SHP77 treated with DMSO at 0.1 percent for 48 hours (cell line): ENCODE data around the gene FAM169A.
"Not testable (repeated sequence)": the region's sequence is repeated elsewhere in the genome, so short reads cannot be mapped to it uniquely, and the experiment has no call there.

ENCODE experiments used
- DNase-seq: peaks from one replicate; lab custom pipeline; 2025; lab: John Stamatoyannopoulos, UW

The FAM169A gene, protein sequence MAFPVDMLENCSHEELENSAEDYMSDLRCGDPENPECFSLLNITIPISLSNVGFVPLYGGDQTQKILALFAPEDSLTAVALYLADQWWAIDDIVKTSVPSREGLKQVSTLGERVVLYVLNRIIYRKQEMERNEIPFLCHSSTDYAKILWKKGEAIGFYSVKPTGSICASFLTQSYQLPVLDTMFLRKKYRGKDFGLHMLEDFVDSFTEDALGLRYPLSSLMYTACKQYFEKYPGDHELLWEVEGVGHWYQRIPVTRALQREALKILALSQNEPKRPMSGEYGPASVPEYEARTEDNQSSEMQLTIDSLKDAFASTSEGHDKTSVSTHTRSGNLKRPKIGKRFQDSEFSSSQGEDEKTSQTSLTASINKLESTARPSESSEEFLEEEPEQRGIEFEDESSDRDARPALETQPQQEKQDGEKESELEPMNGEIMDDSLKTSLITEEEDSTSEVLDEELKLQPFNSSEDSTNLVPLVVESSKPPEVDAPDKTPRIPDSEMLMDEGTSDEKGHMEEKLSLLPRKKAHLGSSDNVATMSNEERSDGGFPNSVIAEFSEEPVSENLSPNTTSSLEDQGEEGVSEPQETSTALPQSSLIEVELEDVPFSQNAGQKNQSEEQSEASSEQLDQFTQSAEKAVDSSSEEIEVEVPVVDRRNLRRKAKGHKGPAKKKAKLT

GRCh38 chr5:74865804-74866595 is at the start of gene FAM169A:
FAM169A (minus strand) TSS chr5:74866387; CDS start chr5:74841676, 24,711 bp downstream.
- DNase-seq = no peak

GRCh38 chr5:74915488-74915887 is 49.3 kb upstream of the FAM169A start:
- no peak for DNase-seq

DNA sequence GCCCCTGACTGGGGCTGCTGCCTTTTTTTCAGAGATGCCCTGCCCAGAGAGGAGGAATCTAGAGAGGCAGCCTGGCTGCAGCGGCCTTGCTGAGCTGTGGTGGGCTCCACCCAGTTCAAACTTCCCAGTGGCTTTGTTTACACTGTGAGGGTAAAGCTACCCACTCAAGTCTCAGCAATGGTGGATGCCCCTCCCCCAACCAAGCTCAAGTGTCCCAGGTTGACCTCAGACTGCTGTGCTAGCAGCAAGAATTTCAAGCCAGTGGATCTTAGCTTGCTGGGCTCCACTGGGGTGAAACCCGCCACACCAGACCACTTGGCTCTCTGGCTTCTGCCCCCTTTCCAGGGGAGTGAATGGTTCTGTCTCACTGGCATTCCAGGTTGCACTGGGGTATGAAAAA is 45.2 kb upstream of the FAM169A start:
- not testable (repeated sequence) for DNase-seq

GRCh38 chr5:74909888-74910287 is 43.7 kb upstream of the FAM169A start:
- DNase-seq = not testable (repeated sequence)

DNA sequence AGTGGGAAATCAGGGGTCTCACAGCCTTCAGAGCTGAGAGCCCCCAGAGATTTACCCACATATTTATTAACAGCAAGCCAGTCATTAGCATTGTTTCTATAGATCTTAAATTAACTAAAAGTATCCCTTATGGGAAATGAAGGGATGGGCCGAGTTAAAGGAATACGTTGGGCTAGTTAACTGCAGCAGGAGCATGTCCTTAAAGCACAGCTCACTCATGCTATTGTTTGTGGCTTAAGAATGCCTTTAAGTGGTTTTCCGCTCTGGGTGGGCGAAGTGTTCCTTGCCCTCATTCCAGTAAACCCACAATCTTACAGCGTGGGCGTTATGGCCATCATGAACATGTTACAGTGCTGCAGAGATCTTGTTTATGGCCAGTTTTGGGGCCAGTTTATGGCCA is 42.0 kb upstream of the FAM169A start:
- not testable (repeated sequence) for DNase-seq

GRCh38 chr5:74904713-74905112 is 38.5 kb upstream of the FAM169A start:
- not testable (repeated sequence) for DNase-seq

DNA sequence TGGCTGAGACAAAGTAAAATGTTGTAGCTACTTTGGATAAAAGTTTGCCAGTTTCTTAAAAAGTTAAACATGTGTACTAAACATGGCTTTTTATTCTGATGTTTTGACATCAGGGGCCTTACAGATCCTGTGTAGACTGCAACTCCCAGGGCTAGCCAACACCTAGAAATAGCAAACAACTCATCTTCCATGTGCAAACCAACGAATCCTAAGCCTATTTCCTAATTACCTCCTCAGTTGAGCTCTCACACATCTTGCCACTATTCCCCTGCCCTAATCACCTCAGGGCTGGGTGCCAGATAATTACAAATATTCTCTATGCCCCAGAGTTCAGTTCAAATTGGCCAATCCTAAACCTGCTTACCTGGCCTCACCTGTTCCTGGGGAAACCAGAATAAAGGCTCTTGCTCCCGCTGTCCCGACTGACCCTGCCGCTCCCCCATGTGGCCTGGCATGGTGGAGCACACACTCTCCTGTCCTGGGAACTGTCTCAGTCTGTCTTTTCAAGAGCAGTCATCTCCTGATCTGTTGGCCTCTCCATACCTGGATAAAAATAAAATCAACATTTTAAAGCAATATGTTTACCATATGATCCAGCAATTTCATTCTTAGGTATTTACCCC is 37.1 kb upstream of the FAM169A start:
- DNase-seq = peak; percentile 4

- DNase-seq = no peak
Measured at GRCh38 chr5:74897049-74897448, 30.9 kb upstream of the FAM169A start.

DNA sequence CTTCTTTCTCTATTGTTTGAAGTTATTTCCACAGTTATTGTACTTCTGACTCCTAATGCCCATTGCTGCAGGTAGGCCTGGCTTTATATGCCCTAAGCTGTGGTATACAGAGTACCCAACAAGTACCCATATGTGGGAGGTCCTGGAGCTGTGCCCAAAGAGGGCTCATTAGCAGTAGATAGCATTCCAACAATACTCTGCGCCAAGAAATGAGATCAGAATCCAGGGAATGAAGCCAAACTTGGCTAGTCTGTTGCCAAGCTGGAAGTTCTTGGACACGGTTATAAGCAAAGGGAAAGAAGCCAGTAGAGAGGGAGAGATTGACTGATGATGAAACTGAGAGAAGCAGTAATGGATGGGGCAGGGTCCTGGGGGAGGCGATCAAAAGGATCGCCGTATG is 29.7 kb upstream of the FAM169A start:
- DNase-seq = no peak

DNA sequence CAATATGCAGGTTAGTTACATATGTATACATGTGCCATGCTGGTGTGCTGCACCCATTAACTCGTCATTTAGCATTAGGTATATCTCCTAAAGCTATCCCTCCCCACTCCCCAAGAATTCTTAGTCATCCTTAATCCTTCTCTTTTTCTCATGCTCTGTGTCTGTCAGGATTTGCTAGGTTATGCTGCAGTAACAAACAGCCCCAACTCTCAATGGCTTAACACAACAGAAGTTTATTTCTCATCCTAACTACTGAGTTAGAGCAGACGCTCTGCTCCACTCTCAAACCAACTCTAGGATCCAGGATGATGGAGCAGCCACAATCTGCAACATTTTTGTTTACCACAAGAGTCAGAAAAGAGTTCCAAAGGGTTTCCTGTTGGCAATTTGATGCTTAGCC is 28.2 kb upstream of the FAM169A start:
- DNase-seq = no peak

DNA sequence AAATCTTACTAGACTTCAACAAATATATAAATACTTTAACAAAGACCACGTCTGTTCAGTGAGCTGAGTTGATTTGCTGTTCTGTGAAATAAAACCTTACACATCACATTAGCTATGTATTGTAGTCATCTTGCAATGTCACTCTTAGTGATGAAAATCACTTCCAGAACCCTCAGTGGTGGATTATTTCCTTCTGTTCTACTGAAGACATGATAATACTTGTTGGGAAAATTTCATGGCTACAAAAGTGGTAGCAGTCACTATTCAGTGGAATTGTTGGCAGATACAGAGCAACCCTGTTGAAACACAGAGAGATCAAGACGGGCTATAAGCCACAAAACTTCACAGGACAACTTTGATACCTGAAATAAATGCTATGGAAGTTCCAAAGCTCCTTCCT is 26.7 kb upstream of the FAM169A start:
- DNase-seq = no peak

GRCh38 chr5:74889523-74890105 is 23.4 kb upstream of the FAM169A start:
- no peak for DNase-seq

DNA sequence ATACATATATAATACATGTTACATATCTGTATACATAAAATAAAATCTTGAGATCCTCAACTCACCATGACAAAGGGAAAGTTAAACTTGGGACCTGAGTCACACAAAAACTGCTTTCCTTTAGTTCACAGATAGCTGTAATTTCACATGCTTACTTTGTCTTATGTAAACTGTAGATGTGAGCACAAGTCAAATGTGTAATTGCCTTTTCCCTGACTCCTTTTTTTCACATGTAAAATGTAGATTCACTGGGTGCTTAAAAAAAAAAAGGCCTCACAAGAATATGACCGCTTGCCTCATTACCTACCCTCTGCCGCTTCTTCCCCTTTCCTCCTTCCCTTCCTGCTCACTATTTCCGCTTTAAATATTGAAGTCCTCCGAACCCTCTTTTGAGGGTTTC is 21.9 kb upstream of the FAM169A start:
- DNase-seq = no peak

DNA sequence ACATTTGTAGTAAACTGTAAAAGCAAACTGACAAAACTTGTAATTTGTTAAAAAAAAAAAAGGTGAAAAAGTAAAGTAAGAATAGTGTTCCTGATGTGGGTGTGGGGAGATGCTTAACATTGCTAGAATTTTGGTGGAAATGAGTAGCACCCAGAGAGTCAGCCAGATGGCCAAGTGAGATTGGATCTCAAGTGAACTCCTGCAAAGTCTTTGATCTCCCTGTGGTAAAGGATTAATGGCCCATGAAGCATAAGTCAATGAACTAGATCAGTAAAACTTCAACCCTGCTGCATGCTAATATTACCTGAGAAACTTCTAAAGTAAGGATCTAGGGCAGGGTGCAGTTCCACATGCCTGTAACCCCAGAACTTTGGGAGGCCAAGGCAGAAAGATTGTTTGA is 19.0 kb upstream of the FAM169A start:
- no peak for DNase-seq

DNA sequence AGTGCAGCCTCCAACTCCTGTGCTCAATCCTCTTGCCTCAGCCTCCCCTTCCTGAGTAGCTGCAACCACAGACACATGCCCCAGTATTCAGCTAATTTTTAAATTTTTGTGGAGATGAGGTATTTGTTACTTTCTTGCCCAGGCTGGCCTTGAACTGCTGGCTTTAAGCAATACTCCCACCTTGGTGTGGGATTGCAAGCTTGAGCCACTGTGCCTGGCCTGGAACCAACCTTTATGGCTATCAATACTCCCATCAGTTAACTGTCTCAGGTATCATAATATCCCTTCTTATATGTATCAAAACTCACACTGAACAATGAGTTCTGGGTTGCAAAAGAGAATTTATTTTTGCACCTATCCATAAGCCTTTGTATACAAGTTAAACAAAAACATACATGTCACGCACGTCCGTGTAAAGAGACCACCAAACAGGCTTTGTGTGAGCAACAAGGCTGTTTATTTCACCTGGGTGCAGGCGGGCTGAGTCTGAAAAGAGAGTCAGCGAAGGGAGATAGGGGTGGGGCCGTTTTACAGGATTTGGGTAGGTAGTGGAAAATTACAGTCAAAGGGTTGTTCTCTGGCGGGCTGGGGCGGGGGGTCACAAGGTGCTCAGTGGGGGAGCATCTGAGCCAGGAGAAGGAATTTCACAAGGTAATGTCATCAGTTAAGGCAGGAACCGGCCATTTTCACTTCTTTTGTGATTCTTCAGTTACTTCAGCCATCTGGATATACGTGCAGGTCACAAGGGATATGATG is 16.4 kb upstream of the FAM169A start:
- not testable (repeated sequence) for DNase-seq

- DNase-seq = no peak
Measured at GRCh38 chr5:74877624-74878304, 11.6 kb upstream of the FAM169A start.

- DNase-seq = no peak
Measured at GRCh38 chr5:74875994-74876791, 10.0 kb upstream of the FAM169A start.

GRCh38 chr5:74873525-74874249 is 7.5 kb upstream of the FAM169A start:
- DNase-seq = no peak
